PFSK-1 (cell line): ENCODE data around the gene KRTAP4-9. TPM values are rescaled to one million over a fixed set of nuclear protein-coding genes. Genes with fewer than 3 reads are reported as not detected.
A peak's percentile ranks its signal among the peaks of the same experiment; 100 is the strongest.

ENCODE experiments used
- FOXP2 ChIP-seq: optimal IDR thresholded peaks from 2 replicates; pipeline ENCODE3; 2011; ENCODE audit warnings: borderline replicate concordance, control low read depth, inconsistent platforms; ENCODE audit not compliant: insufficient read depth; ENCODE audit errors: extremely low read length, extremely low read depth
- POLR2AphosphoS5 ChIP-seq: IDR thresholded peaks from 2 replicates; pipeline ENCODE4 v1.6.1; 2012; ENCODE audit warnings: low read depth, mild to moderate bottlenecking, control low read depth, low read length, moderate library complexity
- REST ChIP-seq, 2 experiments: IDR thresholded peaks; 2 replicates each; pipeline versions ENCODE4 v1.6.1 to v1.8.0; 2011 to 2012; ENCODE audit warnings: low read depth in 2 of 2, low read length in 2 of 2, control low read depth in 1 of 2, inconsistent platforms in 1 of 2, mild to moderate bottlenecking in 1 of 2, moderate library complexity in 1 of 2; ENCODE audit not compliant: insufficient read depth in 1 of 2
- SIN3A ChIP-seq: IDR thresholded peaks from 2 replicates; pipeline ENCODE4 v1.6.1; 2012; ENCODE audit warnings: mild to moderate bottlenecking, low read length, moderate library complexity, borderline replicate concordance; ENCODE audit not compliant: insufficient read depth
- TAF1 ChIP-seq: IDR thresholded peaks from 2 replicates; pipeline ENCODE4 v1.6.1; 2012; ENCODE audit warnings: low read length, control low read depth, borderline replicate concordance; ENCODE audit not compliant: insufficient read depth
- polyA plus RNA-seq: library from polyadenylated mRNA; unstranded; fragments of >200 nt; gene quantifications from one replicate; pipeline ENCODE4 v1.2.1, GENCODE V29; 2012; ENCODE audit warnings: low read depth, missing spikeins; ENCODE audit not compliant: insufficient read length

Gene KRTAP4-9
- not detected for polyA plus RNA-seq

- TF ChIP-seq REST (IDR thresholded peaks at IDR 0.05; ENCODE audit: insufficient read depth in 1 of 2, low read depth in 2 of 2, low read length in 2 of 2), result 0 out of 4 replicates have a peak, but pooled peaks of 1 of the 2 experiments have one; percentile 28
Measured at GRCh38 chr17:41105347-41105746, at the start of gene KRTAP4-9. TSS of gene KRTAP4-9 (plus strand) at chr17:41105389. CDS start at chr17:41105389, 0 bp downstream.

- TF ChIP-seq TAF1, result no peak
- TF ChIP-seq POLR2AphosphoS5, result no peak
- TF ChIP-seq SIN3A, result no peak
- no peak for TF ChIP-seq FOXP2
- TF ChIP-seq REST (IDR thresholded peaks at IDR 0.05; ENCODE audit: insufficient read depth in 1 of 2, low read depth in 2 of 2, low read length in 2 of 2), result no peak
Measured at GRCh38 chr17:41057547-41057946, 47.6 kb upstream of the KRTAP4-9 start.

- TF ChIP-seq SIN3A (no peak), FOXP2 (no peak), TAF1 (no peak), REST (IDR thresholded peaks at IDR 0.05; ENCODE audit: insufficient read depth in 1 of 2, low read depth in 2 of 2, low read length in 2 of 2) (no peak), POLR2AphosphoS5 (no peak)
Measured at GRCh38 chr17:41058741-41059140, 46.4 kb upstream of the KRTAP4-9 start.

GRCh38 chr17:41060052-41060604 lies 45.1 kb upstream of the KRTAP4-9 start, which contains the start of gene KRTAP2-3:
TSS of gene KRTAP2-3 (minus strand) at chr17:41060114. CDS start at chr17:41060050, 64 bp downstream.
- TF ChIP-seq SIN3A (no peak), POLR2AphosphoS5 (no peak), FOXP2 (no peak)

- TF ChIP-seq FOXP2, result no peak
- no peak for TF ChIP-seq POLR2AphosphoS5
- TF ChIP-seq REST (IDR thresholded peaks at IDR 0.05; ENCODE audit: insufficient read depth in 1 of 2, low read depth in 2 of 2, low read length in 2 of 2), result no peak
- TF ChIP-seq TAF1, result no peak
- TF ChIP-seq SIN3A, result no peak
Measured at GRCh38 chr17:41061964-41062363, 43.2 kb upstream of the KRTAP4-9 start.
